ENCODE measurements around the gene RELA. TPM values are rescaled to one million over a fixed set of nuclear protein-coding genes. Genes with fewer than 3 reads are reported as not detected.

RELA gene
- total and polyA plus RNA-seq, 7 experiments from 2014 or later = 54.6 to 303 (median 148) TPM

GRCh38 chr11:65624931-65625627, 37.6 kb downstream of the RELA start:
- peaks cover 0 to 17% (median 3%) of the 10 kb centered on the region in 5 donors for H3K36me3 Mint-ChIP-seq

GRCh38 chr11:65623852-65624616, 38.7 kb downstream of the RELA start:
- POLR2A ChIA-PET = interaction anchor here (0.7 to 2.4 kb wide), 3 partner anchors 9 to 27 kb away, joined by 3 to 9 read pairs (median 3); no protein-coding TSS in a partner anchor
- H3K27ac Mint-ChIP-seq = no peak overlapping the region
- H3K36me3 Mint-ChIP-seq = peaks cover 0 to 20% (median 3%) of the 10 kb centered on the region in 5 donors
- Histone ChIP-seq H3K4me1 (ENCODE audit: control insufficient read depth in 2 of 2, insufficient read depth in 2 of 2, low read length in 2 of 2) (peaks cover 3 to 9% of the 10 kb centered on the region in 2 donors), H3K27me3 (ENCODE audit: control insufficient read depth in 2 of 2, insufficient read depth in 2 of 2, low read length in 2 of 2) (no peaks in the 10 kb centered on the region), H3K9me3 (ENCODE audit: control insufficient read depth in 2 of 3, low read length in 3 of 3) (no peaks in the 10 kb centered on the region), H3K4me3 (ENCODE audit: low read length) (no peak overlapping the region), H3K27ac (ENCODE audit: low read depth, low read length) (no peak overlapping the region), H3K36me3 (ENCODE audit: control insufficient read depth in 2 of 3, insufficient read depth in 3 of 3, low read length in 3 of 3) (peaks cover 7 to 97% (median 20%) of the 10 kb centered on the region in 3 experiments)
- no peak overlapping the region for H3K4me3 Mint-ChIP-seq
- H3K27me3 Mint-ChIP-seq = no peaks in the 10 kb centered on the region
- no peak for DNase-seq
- intact Hi-C loops (cut with micrococcal nuclease) = no loop called here
- ATAC-seq = no peak
- H3K9me3 Mint-ChIP-seq = no peaks in the 10 kb centered on the region
- peaks cover 4 to 13% (median 9%) of the 10 kb centered on the region in 7 donors for H3K4me1 Mint-ChIP-seq
- CTCF ChIA-PET = interaction anchor here (1.5 kb wide), 1 partner anchor 87 kb away, joined by 6 read pairs; the partner anchor contains the start of gene KAT5

More at GRCh38 chr11:65624931-65625627, 37.6 kb downstream of the RELA start:
- DNase-seq = no peak
- Histone ChIP-seq H3K36me3 (ENCODE audit: control insufficient read depth in 2 of 3, insufficient read depth in 3 of 3, low read length in 3 of 3) (peaks cover 7 to 97% (median 24%) of the 10 kb centered on the region in 3 experiments), H3K4me3 (ENCODE audit: low read length) (no peak overlapping the region), H3K9me3 (ENCODE audit: control insufficient read depth in 2 of 3, low read length in 3 of 3) (no peaks in the 10 kb centered on the region), H3K27me3 (ENCODE audit: control insufficient read depth in 2 of 2, insufficient read depth in 2 of 2, low read length in 2 of 2) (no peaks in the 10 kb centered on the region), H3K4me1 (ENCODE audit: control insufficient read depth in 2 of 2, insufficient read depth in 2 of 2, low read length in 2 of 2) (peaks cover 3 to 9% of the 10 kb centered on the region in 2 donors), H3K27ac (ENCODE audit: low read depth, low read length) (no peak overlapping the region)
- ChIA-PET CTCF (interaction anchor here (0.6 to 2.4 kb wide), 6 partner anchors 10 to 145 kb away, joined by 3 to 13 read pairs (median 6); partner anchors contain the start of genes PCNX3 and SIPA1), POLR2A (interaction anchor here (0.6 to 4.6 kb wide), 8 partner anchors 11 to 384 kb away, joined by 3 to 22 read pairs (median 3); partner anchors contain the start of genes KAT5, MAP3K11, RELA and SIPA1)
- H3K4me3 Mint-ChIP-seq = no peak overlapping the region
- H3K4me1 Mint-ChIP-seq = peaks cover 4 to 13% (median 8%) of the 10 kb centered on the region in 7 donors
- intact Hi-C loops (cut with micrococcal nuclease) = no loop called here
- H3K27ac Mint-ChIP-seq = peak overlapping the region in 1 of 9 donors; percentile 36
- ATAC-seq = no peak
- no peaks in the 10 kb centered on the region for H3K27me3 Mint-ChIP-seq
- H3K9me3 Mint-ChIP-seq = no peaks in the 10 kb centered on the region

DNA sequence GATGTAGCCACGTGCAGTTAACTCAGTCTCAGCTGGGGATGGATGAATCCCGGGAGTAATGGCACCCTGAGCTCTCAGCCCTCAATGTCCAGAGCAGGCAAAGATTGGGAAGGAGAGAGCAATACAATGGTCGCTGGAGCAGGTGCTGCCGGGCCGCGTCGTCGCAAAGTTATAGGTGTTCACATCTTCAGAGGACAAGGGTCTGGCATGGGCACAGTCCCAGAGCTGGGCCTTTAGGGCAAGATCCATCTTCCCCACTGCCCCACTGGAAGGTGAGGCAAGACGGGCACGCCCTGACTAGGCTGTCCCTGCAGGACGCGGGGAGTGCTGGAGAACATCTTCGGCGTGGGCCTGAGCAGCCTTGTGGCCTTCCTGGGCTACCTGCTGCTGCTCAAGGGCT, 39.5 kb downstream of the RELA start:
- H3K27ac ChIP-seq (ENCODE audit: low read depth, low read length) = no peak overlapping the region
- intact Hi-C loops (cut with micrococcal nuclease) = no loop called here
- ATAC-seq = no peak
- H3K9me3 ChIP-seq (ENCODE audit: control insufficient read depth in 2 of 3, low read length in 3 of 3) = no peaks in the 10 kb centered on the region
- ChIA-PET CTCF (interaction anchor here (0.6 to 1.5 kb wide), 4 partner anchors 34 to 256 kb away, joined by 3 to 6 read pairs (median 4); partner anchors contain the start of gene KAT5), POLR2A (interaction anchor here (0.6 to 2.4 kb wide), 4 partner anchors 10 to 36 kb away, joined by 3 to 9 read pairs (median 3); no protein-coding TSS in a partner anchor)
- Mint-ChIP-seq H3K9me3 (no peaks in the 10 kb centered on the region), H3K4me1 (peaks cover 4 to 13% (median 9%) of the 10 kb centered on the region in 7 donors), H3K36me3 (peaks cover 0 to 18% (median 3%) of the 10 kb centered on the region in 5 donors), H3K4me3 (no peak overlapping the region), H3K27ac (peak overlapping the region in 1 of 9 donors; percentile 70), H3K27me3 (no peaks in the 10 kb centered on the region)
- H3K27me3 ChIP-seq (ENCODE audit: control insufficient read depth in 2 of 2, insufficient read depth in 2 of 2, low read length in 2 of 2) = no peaks in the 10 kb centered on the region
- peaks cover 7 to 97% (median 26%) of the 10 kb centered on the region in 3 experiments for H3K36me3 ChIP-seq (ENCODE audit: control insufficient read depth in 2 of 3, insufficient read depth in 3 of 3, low read length in 3 of 3)
- peaks cover 3 to 9% of the 10 kb centered on the region in 2 donors for H3K4me1 ChIP-seq (ENCODE audit: control insufficient read depth in 2 of 2, insufficient read depth in 2 of 2, low read length in 2 of 2)
- no peak for DNase-seq
- no peak overlapping the region for H3K4me3 ChIP-seq (ENCODE audit: low read length)

DNA sequence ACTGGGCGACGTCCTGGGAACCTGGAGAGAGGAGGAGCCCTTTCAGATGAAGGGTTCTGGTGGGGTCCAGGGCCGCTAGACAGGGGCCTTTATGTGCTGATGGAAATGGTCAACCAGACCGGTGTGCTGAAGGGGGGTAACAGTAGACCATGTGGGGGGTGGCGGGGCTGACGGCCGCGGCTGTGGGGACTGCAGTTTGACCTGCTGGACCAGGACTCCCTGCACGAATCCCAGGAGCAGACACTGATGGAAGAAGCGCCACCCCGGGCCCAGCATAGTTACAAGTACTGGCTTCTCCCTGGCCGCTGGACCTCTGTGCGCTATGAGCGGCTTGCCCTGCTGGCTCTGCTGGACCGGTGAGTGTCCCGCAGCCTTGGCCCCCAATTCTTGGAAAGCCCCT, 40.7 kb downstream of the RELA start:
- Histone ChIP-seq H3K4me3 (ENCODE audit: low read length) (no peak overlapping the region), H3K9me3 (ENCODE audit: control insufficient read depth in 2 of 3, low read length in 3 of 3) (no peaks in the 10 kb centered on the region), H3K4me1 (ENCODE audit: control insufficient read depth in 2 of 2, insufficient read depth in 2 of 2, low read length in 2 of 2) (peaks cover 11 to 13% of the 10 kb centered on the region in 2 donors), H3K36me3 (ENCODE audit: control insufficient read depth in 2 of 3, insufficient read depth in 3 of 3, low read length in 3 of 3) (peaks cover 15 to 97% (median 30%) of the 10 kb centered on the region in 3 experiments), H3K27me3 (ENCODE audit: control insufficient read depth in 2 of 2, insufficient read depth in 2 of 2, low read length in 2 of 2) (no peaks in the 10 kb centered on the region), H3K27ac (ENCODE audit: low read depth, low read length) (no peak overlapping the region)
- intact Hi-C loops (cut with micrococcal nuclease) = no loop called here
- H3K27ac Mint-ChIP-seq = no peak overlapping the region
- ChIA-PET POLR2A (interaction anchor here (0.6 to 2.4 kb wide), 3 partner anchors 11 to 441 kb away, joined by 3 to 9 read pairs (median 6); no protein-coding TSS in a partner anchor), CTCF (interaction anchor here (0.6 to 1.7 kb wide), 3 partner anchors 27 to 148 kb away, joined by 3 to 6 read pairs (median 3); partner anchors contain the start of gene KAT5)
- H3K9me3 Mint-ChIP-seq = no peaks in the 10 kb centered on the region
- H3K27me3 Mint-ChIP-seq = no peaks in the 10 kb centered on the region
- no peak overlapping the region for H3K4me3 Mint-ChIP-seq
- DNase-seq (no peak), ATAC-seq (no peak)
- H3K4me1 Mint-ChIP-seq = peaks cover 8 to 20% (median 12%) of the 10 kb centered on the region in 7 donors
- peaks cover 0 to 20% (median 3%) of the 10 kb centered on the region in 5 donors for H3K36me3 Mint-ChIP-seq

- H3K9me3 Mint-ChIP-seq = no peaks in the 10 kb centered on the region
- no peak for ATAC-seq
- no peak for DNase-seq
- Histone ChIP-seq H3K4me3 (ENCODE audit: low read length) (no peak overlapping the region), H3K27me3 (ENCODE audit: control insufficient read depth in 2 of 2, insufficient read depth in 2 of 2, low read length in 2 of 2) (no peaks in the 10 kb centered on the region), H3K9me3 (ENCODE audit: control insufficient read depth in 2 of 3, low read length in 3 of 3) (no peaks in the 10 kb centered on the region), H3K27ac (ENCODE audit: low read depth, low read length) (no peak overlapping the region), H3K36me3 (ENCODE audit: control insufficient read depth in 2 of 3, insufficient read depth in 3 of 3, low read length in 3 of 3) (peaks cover 12 to 92% (median 30%) of the 10 kb centered on the region in 3 experiments), H3K4me1 (ENCODE audit: control insufficient read depth in 2 of 2, insufficient read depth in 2 of 2, low read length in 2 of 2) (peaks cover 16% of the 10 kb centered on the region in 2 donors)
- intact Hi-C loops (cut with micrococcal nuclease) = no loop called here
- H3K27ac Mint-ChIP-seq = no peak overlapping the region
- H3K4me1 Mint-ChIP-seq = peaks cover 14 to 25% (median 17%) of the 10 kb centered on the region in 7 donors
- no peaks in the 10 kb centered on the region for H3K27me3 Mint-ChIP-seq
- ChIA-PET POLR2A (interaction anchor here (1.1 to 1.4 kb wide), 2 partner anchors 18 to 31 kb away, joined by 3 to 6 read pairs; no protein-coding TSS in a partner anchor), CTCF (interaction anchor here (0.6 to 1.7 kb wide), 2 partner anchors 27 to 148 kb away, joined by 3 read pairs; no protein-coding TSS in a partner anchor)
- H3K36me3 Mint-ChIP-seq = peaks cover 0 to 20% (median 6%) of the 10 kb centered on the region in 5 donors
- no peak overlapping the region for H3K4me3 Mint-ChIP-seq
These were observed 41.3 kb downstream of the RELA start for GRCh38 chr11:65621460-65621859.

DNA sequence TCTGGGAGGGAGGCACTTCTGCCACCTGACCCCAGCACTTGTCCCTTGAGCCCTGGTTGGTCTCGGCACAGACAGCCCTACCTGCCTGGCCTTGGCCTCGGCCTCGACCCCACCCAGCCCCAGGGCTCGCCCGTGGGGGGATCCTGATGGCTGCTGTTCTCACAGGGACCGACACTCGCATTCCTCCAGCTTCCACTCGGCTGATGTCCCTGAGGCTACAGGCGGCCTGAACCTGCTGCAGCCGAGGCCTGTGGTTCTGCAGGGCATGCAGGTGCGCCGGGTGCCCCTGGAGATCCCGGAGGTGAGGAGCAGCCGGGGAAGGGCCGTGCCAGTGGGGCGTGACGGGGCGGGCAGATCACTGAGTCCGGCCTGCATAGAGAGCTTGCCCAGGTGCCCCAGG, 42.0 kb downstream of the RELA start:
- Mint-ChIP-seq H3K27ac (no peak overlapping the region), H3K9me3 (no peaks in the 10 kb centered on the region), H3K27me3 (no peaks in the 10 kb centered on the region), H3K36me3 (peaks cover 0 to 22% (median 6%) of the 10 kb centered on the region in 5 donors), H3K4me1 (peaks cover 11 to 22% (median 15%) of the 10 kb centered on the region in 7 donors), H3K4me3 (no peak overlapping the region)
- Histone ChIP-seq H3K4me3 (ENCODE audit: low read length) (no peak overlapping the region), H3K27ac (ENCODE audit: low read depth, low read length) (no peak overlapping the region), H3K9me3 (ENCODE audit: control insufficient read depth in 2 of 3, low read length in 3 of 3) (no peaks in the 10 kb centered on the region), H3K27me3 (ENCODE audit: control insufficient read depth in 2 of 2, insufficient read depth in 2 of 2, low read length in 2 of 2) (no peaks in the 10 kb centered on the region), H3K36me3 (ENCODE audit: control insufficient read depth in 2 of 3, insufficient read depth in 3 of 3, low read length in 3 of 3) (peaks cover 12 to 87% (median 30%) of the 10 kb centered on the region in 3 experiments), H3K4me1 (ENCODE audit: control insufficient read depth in 2 of 2, insufficient read depth in 2 of 2, low read length in 2 of 2) (peaks cover 13 to 16% of the 10 kb centered on the region in 2 donors)
- DNase-seq (no peak), ATAC-seq (no peak)
- POLR2A ChIA-PET = interaction anchor here (1.1 to 1.4 kb wide), 2 partner anchors 19 to 32 kb away, joined by 3 to 6 read pairs; no protein-coding TSS in a partner anchor
- intact Hi-C loops (cut with micrococcal nuclease) = no loop called here
- CTCF ChIA-PET = no interaction called here
